Inflammatory macrophage (primary cell): Measurements from ENCODE around the gene PMEL.
A peak's percentile ranks its signal among the peaks of the same experiment; 100 is the strongest.
"Not testable (repeated sequence)": the region's sequence is repeated elsewhere in the genome, so short reads cannot be mapped to it uniquely, and the experiment has no call there.

ENCODE experiments used
- DNase-seq, 2 donors: peaks; one replicate each; pipeline ENCODE4 v3.0.0-alpha.2; 2020 to 2022

PMEL gene

DNA sequence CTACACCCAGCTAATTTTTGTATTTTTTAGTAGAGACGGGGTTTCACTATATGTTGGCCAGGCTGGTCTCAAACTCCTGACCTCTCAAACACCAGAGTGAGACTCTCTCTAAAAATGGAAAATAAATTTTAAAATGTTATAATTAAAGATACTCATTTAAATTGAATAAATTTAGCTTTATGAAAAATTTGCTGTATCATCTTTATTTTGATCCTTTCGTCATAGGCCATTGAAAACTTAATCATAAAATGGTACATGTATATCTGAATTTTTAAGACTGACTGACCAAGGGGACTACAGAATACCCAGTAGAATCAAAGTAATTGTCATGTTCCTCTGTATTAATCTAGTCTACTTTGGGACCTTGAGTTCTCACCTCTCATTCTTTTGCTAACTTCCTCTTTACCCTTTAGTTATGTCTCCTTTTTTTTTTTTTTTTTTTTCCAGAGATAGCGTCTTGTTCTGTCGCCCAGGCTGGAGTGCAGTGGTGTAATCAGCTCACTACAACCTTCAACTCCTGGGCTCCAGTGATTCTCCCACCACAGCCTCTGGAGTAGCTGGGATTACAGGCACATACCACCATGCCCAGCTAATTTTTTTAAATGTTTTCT is 17.5 kb upstream of the PMEL start:
- peak; percentile 28 to 47 for DNase-seq

DNA sequence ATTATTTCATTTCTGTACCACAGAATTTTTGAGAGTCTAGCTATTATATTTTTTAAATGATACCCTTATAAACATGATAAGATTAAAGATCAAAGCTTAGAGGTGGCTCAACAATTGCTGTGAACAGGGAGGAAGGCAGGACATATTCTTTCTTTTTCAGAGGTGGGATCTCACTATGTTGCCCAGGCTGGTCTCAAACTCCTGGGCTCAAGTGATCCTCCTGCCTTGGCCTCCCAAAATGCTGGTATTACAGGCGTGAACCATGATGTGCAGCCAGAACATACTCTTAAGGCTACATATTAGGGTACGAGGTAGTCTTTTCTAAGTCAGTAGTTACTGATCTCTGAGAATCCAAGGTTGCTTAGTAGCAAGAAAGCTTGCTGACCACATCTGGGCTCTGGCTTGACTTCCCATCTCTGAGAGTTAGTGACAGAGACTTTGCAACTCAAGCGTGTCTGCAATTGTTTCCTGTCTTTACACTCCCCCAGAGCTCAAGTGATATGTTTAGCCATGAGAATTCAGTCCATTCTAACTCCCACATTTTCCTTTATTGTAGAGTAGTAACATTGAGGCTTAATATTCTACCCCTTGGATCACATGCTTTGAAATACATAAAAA is 16.6 kb upstream of the PMEL start:
- peak; percentile 87 to 91 for DNase-seq

DNA sequence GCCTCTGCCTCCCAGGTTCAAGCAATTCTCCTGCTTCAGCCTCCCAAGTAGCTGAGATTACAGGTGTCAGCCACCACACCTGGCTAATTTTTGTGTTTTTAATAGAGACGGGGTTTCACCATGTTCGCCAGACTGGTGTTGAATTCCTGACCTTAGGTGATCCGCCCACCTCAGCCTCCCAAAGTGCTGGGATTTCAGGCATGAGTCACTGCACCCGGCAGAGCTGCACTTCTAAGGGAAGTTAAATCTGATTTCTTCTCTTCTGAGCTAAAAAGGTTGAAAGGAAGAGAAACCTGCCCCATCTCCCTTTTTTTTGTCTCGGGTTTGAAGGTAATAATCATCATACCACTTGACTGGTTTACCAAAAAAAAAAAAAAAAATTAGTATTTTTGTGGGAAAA is 16.0 kb upstream of the PMEL start:
- not testable (repeated sequence) for DNase-seq

DNA sequence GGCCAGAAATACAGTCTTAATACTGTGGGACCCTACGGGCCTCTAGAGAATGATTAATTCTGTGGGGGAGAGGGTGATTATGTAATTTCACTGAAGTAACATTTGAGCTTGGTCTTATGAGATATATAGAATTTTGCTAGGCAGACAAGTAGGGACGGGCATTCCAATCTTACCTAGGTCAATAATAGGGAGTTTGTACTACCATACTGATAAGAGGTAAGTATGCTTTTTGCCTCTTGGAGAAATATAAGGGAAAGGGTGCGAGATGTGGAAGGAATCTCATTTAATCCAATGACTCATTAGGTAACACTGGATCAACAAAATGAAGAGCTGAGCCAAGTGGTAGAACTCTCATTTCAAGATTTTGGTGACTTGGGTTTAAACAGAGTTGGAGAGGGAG is 13.2 kb upstream of the PMEL start:
- DNase-seq = no peak

DNA sequence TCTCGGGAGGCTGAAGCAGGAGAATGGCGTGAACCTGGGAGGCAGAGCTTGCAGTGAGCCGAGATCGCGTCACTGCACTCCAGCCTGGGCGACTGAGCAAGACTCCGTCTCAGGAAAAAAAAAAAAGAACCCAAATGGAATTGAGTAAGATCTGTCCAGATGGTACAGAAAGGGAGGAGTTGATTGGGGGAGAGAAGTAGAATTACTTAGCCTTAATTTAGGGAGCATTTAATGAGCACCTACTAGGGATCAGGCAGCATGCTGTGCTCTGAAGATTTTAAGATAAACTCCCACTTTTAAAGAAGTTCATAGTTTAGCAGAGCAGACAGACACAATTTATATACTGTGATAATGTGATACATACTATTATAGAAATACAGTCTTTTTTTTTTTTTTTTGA is 12.6 kb upstream of the PMEL start:
- DNase-seq = no peak

DNA sequence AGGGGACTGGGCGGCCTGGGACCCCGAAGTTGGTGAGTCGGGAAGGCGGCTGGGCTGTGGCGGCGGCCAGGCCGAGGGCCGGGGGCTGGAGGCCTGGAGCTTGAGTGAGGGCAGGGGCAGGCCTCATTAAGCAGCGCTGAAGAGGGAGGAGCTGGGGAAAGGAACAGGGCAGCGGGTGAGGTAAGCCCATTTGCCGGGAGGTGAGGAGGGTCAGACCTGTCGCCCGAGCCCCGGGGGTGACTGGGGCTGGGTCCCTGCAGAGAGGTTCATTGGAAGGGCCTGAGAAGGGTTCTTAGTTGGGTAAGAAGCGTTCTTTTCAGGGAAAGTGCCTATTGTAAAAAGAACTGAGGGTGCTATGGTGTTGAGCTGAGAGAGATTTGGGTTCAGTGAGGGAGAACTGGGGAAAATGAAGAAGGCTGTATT is 8.5 kb upstream of the PMEL start:
- peak in 1 of 2 donors; percentile 42 for DNase-seq

DNA sequence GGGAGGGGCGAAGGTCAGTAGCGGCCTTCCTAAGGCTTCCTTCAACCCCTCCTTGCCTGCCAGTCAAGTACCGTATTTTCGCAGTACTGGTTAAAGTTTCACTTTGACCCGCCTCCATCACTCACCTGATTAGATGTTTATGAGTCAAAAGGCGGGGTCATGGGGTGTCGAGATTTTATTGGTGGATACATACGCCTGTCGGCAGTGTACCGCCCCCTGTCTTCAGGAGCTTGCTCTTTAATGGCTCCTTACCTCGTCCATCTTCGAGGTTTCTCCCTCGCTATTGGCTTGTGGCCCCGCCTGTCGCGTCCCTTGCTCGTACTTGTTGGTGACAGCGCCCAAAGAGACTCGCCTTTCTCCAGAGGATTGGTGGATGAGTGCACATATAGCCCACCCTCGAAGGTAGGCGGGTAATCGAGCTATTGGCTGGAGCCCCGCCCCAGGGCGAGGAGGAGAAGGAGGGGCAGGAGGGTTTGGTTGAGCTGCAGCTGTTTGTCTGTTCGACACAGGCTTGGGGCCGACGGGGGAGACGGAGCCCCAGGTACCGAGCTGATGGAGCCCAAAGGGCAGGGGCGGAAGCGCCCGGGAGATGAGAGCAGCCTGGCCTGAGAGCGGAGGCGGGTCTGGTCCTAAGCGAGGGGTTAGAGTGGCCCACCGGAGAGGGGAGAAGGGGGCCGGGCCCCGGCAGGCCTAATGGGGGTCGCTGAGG is 7.9 kb upstream of the PMEL start, which contains the start of gene RAB5B:
Gene RAB5B (plus strand): TSS at position 480 of the 709 bp plus-strand sequence. CDS start 12,883 bp downstream, outside the sequence.
- peak; percentile 100 for DNase-seq

DNA sequence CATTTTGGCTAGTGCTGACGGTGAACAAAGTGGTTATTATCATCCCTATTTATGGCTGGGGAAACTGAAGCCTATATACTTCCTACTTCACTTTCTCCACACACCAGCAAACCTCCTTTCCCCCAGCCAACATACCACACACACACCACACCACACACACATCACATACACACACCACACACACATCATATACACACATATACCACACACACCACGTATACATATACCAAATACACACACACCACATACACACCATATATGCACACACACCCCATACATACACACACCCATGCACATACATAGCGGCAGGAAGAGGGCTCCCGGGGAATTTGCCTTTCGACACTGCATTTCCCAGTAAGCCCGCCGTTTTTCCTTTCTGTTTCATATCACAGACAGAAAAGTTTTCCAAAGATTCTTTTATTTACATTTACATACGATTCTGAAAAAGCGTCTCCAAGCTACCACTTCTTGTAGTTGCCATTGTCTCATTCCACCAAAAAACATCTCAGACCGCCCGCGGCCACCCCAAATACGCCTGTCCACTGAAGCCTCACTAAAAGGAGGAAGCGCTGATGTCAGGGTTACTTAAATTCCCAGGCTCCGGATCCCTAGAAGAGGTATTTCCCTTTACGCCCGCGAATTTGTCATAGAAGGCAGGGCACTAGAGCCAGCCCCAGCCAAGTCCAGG is 7.2 kb upstream of the PMEL start:
- no peak for DNase-seq

DNA sequence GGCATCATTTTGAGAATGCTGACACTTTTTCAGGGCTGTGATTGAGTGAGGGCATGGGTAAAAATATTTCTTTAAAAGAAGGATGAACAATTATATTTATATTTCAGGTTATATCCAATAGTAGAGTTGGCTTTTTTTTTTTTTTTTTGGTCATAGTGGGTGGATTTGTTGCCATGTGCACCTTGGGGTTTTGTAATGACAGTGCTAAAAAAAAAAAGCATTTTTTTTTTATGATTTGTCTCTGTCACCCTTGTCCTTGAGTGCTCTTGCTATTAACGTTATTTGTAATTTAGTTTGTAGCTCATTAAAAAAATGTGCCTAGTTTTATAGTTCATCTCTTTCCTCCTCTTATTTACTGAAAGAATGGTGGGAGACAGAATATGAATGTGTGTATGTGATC is 6.6 kb upstream of the PMEL start:
- DNase-seq = no peak

DNA sequence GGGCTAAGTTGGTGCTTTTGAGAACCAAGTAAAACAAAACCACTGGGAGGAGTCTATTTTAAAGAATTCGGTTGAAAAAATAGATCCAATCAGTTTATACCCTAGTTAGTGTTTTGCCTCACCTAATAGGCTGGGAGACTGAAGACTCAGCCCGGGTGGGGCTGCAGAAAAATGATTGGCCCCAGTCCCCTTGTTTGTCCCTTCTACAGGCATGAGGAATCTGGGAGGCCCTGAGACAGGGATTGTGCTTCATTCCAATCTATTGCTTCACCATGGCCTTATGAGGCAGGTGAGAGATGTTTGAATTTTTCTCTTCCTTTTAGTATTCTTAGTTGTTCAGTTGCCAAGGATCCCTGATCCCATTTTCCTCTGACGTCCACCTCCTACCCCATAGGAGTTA is 6.2 kb upstream of the PMEL start:
- no peak for DNase-seq

DNA sequence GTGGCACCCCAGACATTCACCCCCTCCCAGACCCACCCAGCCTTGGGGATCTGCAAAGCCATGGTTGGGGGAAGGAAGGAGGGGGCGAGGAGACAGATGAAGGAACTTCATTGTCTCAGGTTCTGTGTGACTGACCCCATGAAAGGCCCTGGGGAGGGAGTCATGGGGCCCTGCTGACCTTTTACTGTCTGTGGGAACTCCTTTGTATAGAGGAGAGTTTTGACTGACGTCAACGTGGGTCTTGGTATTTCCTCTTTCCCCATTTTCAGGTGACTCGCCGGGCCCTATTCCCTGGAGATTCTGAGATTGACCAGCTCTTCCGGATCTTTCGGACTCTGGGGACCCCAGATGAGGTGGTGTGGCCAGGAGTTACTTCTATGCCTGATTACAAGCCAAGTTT is 4.9 kb upstream of the PMEL start:
- no peak for DNase-seq

DNA sequence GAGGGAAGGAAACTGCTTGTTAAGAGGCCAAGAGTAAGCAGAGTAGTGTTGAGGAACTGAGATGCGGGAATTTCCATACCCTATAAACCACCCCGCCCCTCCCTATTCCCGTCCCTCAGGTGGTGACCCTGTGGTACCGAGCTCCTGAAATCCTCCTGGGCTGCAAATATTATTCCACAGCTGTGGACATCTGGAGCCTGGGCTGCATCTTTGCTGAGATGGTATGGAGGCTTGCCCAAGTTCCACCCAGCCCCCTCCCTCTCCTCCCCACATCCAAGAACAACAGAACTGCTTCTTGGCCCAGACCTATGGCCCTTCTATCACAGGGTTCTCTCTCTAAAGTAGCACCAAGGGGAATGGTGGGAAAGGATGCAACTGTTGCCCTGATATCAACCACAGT is 3.5 kb upstream of the PMEL start:
- no peak for DNase-seq

DNA sequence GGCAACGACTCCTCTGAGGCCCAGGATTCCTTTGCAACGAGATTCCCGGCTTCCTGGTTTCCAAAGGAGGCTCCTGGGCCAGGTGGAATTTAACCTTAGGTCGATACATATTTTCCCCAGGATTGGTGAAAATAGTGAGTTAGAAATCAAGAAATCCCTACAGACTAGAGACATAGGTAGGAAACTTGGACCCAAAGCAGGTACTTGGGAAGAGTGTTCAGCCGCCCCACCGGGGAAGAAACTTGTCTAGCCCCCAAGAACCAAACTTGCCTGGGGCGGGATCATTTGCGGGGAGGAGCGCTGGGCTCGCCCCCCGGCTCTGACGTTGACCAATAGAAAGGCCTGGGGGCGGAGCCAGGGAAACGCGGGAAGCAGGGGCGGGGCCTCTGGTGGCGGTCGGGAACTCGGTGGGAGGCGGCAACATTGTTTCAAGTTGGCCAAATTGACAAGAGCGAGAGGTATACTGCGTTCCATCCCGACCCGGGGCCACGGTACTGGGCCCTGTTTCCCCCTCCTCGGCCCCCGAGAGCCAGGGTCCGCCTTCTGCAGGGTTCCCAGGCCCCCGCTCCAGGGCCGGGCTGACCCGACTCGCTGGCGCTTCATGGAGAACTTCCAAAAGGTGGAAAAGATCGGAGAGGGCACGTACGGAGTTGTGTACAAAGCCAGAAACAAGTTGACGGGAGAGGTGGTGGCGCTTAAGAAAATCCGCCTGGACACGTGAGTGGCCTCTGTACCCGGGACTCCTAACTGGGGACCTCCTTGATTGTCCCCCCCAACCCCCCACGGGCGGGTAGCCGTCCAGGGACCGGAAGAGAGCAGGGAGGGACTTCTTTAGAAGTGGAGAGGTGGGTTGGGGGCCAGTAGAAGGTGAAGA is 803 bp upstream of the PMEL start, which contains the start of gene CDK2:
Gene CDK2 (plus strand): TSS at position 423 of the 874 bp plus-strand sequence. CDS start 179 bp downstream, at position 602.
- peak; percentile 76 to 84 for DNase-seq

DNA sequence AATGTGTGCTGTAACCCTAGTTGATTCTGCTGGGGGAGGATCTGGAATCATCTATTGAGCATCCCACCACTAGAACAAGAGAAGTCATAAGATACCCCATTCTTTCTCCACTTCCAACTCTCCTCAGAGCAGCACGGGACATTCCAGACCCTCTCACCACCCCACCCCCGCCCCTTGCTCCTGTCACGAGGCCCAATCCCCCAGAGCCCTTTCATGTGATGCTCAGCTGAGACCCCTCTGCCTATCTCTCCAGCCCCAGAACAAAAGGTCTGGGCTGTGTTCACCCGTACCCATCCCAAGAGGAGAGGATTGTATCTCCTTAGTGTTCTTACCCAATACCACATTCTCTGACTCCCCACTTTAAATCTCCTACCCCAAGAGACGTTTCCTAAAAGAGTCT is 602 bp downstream of the PMEL start:
- DNase-seq = no peak

DNA sequence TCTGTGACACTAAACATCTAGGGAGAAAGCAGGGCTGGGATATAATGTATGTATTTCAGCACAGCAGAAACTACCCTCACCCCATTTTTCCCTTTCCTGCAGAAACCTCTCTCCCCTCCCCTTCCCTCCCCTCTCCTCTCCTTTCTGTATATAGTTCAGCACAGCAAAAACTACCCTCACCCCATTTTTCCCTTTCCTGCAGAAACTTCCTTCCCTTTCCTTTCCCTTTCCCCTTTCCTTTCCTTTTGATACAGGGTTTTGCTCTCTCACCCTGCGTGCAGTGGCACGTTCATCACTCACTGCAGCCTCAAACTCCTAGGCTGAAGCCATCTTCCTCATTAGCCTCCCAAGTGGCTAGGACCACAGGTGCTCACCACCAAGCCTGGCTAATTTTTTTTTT is 2.1 kb downstream of the PMEL start:
- no peak for DNase-seq

DNA sequence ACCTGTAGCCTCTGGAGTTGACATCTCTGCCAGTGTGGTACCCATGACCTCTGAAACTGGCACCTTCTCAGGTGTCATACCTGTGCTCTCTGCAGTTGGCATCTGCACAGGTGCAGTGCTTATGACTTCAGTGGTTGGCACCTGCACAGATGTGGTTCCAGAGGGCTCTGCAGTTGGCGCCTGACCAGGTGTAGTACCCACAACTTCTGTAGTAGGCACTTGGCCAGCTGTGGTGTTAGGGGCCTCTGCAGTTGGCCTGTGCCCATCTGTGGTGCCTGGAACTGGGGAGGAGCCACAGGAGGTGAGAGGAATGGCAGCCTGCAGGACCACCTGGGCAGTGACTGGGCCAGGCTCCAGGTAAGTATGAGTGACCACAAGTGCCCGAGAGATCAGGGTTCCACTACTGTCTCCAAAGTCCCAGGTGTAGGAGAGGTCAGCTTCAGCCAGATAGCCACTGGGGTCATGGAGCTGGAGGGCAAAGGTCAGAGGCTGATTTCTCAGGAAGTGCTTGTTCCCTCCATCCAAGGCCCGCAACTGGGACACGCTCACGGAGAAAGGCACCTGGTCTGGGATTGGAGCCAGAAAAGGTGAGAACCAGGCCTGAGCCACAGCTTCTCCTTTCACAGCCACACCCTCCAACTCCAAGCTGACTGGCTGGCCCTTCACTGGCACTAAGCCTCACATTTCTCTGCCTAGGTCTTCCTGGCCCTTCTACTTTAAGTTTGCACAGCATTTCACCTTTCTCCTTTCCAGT is 8.6 kb downstream of the PMEL start:
- no peak for DNase-seq

DNA sequence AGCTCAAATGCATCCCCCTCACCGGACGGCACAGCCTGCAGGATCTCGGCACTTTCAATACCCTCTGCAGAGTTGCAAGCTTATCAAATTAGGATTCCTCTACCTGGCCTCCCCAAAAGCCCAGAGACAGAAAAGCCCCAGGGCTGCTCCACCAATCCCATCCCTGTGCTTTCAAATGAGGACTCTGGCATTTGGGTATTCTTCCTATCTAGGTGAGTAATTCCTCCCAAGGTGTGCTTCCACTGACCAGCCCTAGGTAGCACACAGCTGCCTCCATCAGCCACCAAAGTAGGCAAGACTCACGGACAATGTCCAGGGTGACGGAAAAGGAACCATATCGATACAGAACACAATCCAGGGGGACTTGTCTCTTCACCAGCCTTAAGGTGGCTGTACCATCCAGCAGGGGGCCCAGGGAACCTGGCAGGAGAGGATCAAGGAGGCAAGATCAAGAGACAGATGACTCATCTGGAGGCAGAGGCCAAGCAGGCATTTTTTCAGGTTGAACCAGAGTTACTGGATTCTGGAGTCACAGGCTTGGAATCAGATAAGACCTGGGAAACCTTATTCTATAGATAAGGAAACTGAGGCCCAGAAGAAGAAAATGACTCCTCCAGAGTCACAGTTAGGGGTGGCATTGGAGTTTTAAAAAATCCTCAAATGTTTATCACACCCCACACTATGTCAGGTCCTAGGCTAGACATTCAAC is 9.9 kb downstream of the PMEL start:
- no peak for DNase-seq

DNA sequence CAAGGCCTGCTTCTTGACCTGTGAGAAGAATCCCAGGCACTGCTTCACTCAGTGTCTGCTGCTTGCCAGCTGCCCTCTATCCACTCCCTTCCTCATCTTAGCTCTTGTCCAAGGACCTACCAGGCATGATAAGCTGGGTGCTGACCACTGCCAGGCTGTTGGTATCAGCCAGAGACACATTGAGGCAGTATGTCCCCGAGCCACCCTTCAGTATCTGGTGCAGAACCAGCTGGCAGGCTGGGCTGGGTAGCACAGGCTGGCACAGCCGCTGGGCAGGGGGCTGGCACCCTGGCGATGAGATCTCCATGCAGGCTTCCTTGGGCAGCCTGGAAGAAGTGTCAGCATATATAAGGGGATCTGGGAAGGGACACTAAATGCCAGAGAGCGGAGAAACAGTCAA is 10.5 kb downstream of the PMEL start:
- DNase-seq = no peak

DNA sequence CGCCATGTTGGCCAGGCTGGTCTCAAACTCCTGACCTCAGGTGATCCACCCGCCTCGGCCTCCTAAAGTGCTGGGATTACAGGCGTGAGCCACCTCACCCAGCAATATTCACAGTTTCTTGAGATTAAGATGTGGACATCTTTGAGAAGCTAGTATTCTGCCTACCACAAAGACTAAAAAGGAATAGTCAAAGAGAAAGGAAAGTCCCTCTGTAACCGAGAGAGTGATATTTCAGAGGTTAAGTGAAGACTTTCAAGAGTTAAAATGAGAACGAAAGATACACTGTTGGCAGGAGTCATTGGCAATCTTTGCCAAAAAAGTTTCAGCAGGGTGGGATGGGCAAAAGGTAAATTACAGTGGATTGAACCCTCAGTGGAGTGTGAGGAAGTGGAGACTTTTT is 19.3 kb downstream of the PMEL start:
- DNase-seq = no peak

DNA sequence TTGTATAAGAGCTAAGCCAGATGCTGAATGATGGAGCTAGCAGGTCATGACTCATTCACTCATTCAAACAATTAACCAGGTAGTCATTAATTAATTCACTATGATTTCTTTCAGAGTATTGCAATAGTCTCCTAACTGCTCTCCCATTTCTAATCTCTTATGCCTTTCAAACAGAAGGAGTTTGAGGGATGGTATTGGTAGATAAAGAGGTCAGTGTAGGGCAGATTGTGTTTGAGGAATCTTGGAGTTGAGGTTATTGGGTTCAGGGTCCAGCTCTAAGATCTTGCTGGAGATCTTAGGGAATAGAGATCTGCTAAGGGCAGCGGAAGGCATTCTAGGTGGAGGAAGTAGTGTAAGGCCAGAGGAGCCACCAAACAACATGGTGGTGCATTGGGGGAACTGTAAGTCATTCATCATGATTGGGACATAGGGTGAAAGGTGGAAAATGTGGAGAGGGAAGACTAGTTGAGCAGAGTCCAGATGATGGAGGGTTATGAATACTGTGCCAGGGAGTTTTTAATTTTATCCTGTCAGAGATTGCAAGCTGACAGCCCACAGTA is 23.2 kb downstream of the PMEL start:
- no peak for DNase-seq

DNA sequence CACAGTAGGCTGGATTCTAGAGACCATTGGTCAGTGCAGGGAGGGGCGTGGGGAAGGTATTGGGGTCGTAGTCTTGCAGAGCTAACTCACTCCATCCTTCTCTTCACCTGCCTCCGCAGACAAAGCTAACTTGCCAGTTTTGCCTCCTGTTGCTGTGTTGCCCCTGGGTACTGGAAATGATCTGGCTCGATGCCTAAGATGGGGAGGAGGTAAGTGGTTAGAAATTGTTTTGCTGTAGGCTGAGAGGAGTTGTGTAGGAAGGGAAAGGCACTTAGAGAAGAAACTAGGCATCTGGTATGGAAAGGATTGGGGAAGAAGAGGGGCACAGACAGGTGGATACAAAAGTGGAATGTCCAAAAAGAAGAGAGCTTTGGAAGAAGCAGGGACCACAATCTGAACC is 23.8 kb downstream of the PMEL start:
- no peak for DNase-seq
